NAMALWA (cell line): ENCODE data around the gene CCT5.

Source experiments
- DNase-seq: peaks from one replicate; pipeline ENCODE4 v3.0.0-alpha.2; 2015; ENCODE audit warnings: low spot score

The CCT5 gene

DNA sequence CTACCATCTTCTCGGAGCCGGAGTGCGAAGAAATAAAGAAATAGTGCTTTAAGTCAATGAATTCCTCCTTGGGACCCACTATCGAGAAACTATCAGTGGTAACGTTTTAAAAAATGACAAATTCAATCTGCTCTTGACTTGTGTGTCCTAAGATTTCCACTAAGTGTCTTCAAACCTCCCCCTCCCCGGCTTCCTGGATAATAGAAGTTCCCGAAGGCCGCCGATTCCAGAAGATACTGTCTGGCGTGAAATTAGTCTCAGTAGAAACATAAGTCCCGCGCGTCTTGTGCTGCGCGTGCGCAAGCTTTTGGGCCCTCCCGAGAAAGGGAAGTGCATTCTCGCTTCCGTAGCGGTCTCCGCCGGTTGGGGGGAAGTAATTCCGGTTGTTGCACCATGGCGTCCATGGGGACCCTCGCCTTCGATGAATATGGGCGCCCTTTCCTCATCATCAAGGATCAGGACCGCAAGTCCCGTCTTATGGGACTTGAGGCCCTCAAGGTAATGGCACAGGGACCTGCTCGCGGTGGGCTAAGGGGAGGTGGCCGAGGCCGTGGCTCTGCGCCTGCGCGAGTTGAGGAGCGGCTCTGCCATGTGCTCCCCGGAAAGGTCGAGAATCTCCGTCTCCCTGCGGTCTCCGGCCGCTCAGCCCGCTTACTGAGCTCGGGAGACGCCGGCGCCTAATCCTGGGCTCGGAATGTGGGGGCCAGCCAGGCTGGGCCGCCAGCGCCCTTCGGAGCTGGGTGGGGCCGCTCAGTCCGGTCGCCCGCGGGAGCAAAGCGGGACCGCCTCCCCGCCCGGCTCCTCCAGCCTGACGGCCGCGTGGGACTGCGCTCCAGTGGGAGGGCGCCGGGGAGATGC lies at the start of gene CCT5:
TSS of gene CCT5 (plus strand) at position 333 of the 858 bp plus-strand sequence. CDS start at position 394, 61 bp downstream.
- peak; percentile 98 for DNase-seq

- peak; percentile 24 for DNase-seq
Observed at GRCh38 chr5:10201223-10201868, 48.7 kb upstream of the CCT5 start.

DNA sequence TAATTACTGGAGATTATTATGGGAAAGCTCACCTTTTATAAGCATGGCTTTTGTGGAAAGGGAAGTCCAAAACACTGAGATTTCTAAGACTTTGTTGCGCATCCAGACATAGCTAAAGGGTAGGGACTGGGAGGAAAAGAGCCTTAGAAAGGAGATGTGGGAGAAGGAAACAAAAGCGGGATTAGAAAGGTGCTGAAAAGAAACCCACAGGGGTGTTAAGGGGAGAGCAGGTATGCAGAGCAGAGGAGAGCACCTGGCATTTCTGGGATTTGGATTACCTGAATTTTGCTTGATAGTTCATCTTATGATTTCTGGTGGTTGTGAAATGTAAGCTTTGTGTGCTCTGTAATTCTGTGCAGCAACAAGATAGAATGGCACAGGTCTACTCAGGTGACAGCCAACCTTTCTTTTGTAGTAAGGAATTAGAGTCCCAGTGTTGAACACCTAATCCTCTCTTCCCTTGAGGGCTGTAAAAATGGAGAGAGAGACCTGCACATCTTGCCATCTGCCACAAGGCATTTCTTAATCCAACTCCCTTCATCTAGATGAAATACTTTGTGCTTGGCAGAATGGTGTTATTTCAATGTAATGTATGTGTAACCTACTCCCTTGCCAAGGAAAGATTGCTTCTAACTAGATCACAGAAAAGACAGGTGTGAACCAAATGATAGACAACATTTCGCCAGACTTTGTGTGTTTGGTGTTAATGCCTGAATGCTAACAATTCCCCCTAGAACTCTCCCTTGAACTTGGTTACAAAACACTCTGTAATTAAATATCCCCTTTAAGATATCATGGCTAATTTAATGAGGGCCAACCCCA lies 47.8 kb upstream of the CCT5 start:
- DNase-seq = no peak

GRCh38 chr5:10209004-10209403 lies 41.1 kb upstream of the CCT5 start:
- no peak for DNase-seq

- DNase-seq = no peak
Observed at GRCh38 chr5:10213316-10213715, 36.8 kb upstream of the CCT5 start.

- no peak for DNase-seq
Observed at GRCh38 chr5:10214041-10214440, 36.0 kb upstream of the CCT5 start.

GRCh38 chr5:10215366-10215765 lies 34.7 kb upstream of the CCT5 start:
- no peak for DNase-seq

GRCh38 chr5:10216107-10216506 lies 34.0 kb upstream of the CCT5 start:
- no peak for DNase-seq

- DNase-seq = no peak
Observed at GRCh38 chr5:10218658-10219057, 31.4 kb upstream of the CCT5 start.

GRCh38 chr5:10219068-10219467 lies 31.0 kb upstream of the CCT5 start:
- no peak for DNase-seq

DNA sequence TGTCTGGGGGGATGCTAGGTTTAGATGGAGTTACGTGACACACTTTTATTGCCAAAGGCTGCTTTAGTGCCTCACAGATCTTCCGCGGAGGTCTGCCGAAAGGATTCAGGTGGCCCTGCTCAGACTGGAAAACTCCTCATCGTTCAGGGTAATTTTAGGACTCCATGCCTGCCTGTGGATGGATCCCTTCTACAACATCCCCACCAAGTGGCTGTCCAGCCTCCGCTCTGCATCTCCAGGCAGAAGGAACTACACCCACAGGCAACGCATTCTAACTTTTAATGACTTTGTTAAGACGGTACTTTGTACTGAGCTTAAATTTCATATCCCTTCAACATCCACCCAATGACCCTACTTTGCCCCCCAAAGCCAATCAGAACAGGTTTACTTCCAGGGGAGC lies 29.8 kb upstream of the CCT5 start:
- no peak for DNase-seq

DNA sequence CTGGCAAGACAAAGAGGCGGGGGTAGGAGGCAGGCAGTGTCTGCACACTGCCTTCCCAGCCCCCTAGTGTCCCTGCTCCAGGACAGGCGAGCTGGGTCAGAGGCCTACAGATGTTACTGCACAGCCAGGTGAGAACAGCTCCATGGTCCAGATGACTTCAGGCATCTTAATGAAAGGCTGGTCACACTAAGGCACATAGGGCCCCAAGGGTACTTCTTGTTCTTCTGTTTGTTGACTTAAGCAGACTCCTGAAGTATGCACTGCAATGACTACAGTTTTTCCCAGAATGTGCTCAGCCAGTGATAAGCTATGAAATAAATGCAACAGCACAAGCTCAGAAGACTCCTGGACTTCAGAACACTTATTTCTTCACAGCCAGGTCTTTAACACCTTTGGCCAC lies 27.8 kb upstream of the CCT5 start:
- no peak for DNase-seq

DNA sequence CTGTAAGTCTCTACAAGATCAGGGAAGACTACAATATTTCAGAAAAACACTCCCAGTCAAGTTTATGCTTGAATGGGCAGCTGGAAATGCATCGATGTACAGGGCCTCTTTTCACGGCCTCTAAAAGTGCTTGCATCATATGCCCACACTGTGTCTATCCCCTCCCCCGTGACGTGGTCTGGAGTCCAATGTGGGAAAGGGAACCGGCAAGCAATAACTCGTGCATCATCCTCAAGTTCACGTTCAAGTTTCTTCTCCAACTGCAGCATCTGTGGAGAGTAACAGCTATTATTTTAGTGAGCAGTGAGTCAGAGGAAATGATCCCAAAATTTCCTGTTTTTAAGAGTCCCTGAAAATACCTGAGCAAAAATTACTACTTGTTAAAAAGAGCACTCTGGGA lies 22.7 kb upstream of the CCT5 start:
- DNase-seq = no peak

DNA sequence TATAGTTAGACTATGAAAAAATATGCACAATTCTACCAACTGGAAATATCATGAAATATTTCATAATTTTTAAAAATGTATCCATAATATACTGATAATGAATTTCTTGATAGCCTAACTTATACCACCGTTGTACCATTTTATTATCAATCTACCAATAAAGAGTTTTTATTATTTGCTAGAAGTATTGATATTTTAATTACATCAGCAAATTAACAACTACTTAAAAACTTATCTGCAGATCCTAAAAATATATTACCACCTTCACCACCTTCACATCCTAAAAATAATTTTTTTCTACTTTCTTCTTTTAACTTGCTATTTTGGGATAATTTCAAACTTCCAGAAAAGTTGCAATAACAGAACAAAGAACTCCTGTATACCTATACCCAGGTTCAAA lies 21.8 kb upstream of the CCT5 start:
- DNase-seq = no peak

DNA sequence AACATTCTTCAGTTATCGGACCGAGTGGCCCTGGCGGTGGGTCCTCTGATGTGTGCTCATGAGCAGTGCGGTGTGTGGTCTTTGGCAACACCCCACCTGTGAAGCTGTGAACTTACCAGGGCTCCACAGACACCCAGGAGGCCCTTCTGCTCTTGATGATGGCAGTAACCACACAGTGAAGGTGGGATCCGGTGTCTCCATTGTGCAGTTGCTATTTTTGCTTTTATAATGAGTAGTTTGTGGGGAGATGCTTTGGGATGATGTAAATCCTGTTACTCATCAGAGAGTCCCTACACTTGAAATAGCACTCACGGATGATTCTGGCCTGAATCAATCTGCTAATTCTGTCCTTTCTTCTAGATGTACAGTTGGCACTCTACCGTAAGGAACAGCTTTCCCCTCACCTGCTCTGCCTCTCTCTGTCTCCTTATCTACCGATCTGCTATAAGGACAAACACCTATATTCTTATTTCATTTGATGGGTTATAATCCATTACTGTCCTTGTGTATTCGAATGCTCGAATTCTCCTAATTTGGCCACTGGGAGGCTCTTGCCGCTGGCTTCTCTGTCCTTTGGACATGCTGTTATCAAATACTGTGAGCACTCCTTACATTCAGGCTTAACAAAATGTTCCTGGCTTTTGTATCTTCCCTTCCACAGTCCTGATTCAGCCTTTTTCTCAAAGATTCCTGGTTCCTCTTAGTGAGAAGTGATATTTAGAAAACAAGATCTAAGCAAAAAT lies 20.6 kb upstream of the CCT5 start:
- DNase-seq = no peak

DNA sequence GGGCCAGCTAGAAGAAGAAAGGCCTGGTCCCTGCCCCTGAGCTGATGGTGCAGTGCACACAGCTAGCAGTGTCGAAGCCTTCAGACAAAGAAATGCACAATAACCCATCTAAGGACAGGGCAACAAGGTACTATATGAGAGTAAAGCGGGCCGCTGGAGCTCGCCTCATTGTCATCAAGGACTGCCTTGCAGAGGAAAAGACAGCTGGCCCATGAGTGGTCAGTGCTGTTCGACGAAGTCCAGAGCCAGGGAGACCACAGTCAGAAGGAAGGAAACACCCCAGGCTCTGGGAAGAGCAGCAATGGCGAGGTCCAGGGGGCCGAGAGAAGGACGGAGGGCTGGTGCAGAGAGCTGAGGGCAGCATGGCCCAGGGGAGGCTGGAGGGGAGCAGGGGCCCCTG lies 17.7 kb upstream of the CCT5 start:
- DNase-seq = no peak

DNA sequence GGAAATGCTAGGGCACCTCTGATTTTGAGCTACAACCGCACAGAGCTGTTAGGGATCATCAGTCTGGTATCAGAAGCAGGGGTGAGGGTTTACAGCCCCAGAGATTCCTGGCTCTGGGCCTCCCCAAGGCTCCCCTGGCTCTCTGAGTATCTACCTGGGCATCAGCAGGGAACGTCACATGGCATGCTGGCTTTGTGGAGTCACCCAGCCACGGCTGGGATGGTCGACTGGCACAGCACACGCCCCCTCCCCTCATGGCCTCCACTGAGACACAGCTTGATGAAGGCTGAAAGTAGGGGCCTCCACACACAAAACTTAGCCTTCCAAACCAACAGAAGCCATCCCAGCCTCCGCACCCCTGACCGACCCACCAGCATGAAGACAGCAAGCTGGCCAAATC lies 17.1 kb upstream of the CCT5 start:
- DNase-seq = no peak

DNA sequence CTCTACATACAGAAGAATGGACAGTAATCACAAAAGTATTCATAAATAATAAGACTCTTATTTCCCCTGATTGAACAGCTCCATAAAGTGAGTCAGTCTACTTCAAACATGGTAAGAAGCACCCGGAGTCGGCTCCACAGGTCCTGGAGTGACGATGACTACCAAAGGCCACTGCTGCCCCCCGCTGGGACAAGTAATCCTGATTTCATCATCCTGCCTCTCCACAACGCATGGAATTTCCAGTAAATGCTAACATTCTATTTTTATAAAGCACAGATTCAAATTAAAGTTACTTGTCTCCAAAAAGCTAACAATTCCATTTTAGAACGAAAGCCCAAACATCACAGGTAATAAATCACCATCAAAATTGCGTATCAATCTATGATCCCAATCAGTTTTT lies 16.6 kb upstream of the CCT5 start:
- DNase-seq = no peak

DNA sequence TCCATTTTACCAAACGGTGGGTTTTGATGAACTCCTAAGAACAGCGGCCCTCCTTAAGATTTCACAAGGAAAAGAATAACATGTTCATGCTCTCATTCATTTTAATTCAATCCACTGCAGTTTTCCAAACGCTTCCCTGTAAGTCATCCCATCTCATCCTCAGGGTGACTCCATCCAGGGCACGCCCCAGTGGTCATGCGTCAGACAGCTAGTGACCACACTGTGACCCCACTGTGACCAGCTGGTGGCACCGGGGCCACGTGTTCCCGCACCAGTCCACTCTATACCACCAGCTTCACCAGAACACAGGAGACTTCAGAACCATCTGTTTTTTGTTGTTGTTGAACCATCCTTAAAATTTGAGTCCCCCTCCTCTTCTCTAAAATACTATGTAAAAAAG lies 14.7 kb upstream of the CCT5 start:
- no peak for DNase-seq

DNA sequence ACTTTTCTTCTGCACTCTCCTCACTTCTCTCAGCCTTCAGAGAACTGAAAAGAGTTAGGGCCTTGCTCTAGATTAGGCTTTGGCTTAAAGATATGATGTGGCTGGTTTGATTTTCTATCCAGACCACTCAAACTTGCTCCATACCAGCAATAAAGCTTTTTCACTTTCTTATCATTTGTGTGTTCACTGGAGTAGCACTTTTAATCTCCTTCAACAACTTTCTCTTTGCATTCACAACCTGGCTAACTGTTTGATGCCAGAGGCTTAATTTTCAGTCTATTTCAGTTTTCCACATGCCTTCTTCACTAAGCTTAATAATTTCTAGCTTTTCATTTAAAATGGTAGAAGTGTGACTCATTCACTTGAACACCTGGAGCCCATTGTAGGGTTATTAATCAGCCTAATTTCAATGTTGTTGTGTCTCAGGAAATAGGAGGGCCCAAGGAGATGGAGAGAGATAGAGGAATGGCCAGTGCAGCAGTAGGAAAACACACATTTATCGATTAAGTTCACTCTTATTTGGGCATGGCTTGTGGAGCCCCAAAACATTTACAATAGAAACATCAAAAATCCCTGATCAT lies 6.3 kb upstream of the CCT5 start:
- DNase-seq = no peak

- no peak for DNase-seq
Observed at GRCh38 chr5:10244342-10244944, 5.6 kb upstream of the CCT5 start.
